ENCODE measurements around the gene CLEC2B. TPM values are rescaled to one million over a fixed set of nuclear protein-coding genes. Genes with fewer than 3 reads are reported as not detected.

CLEC2B gene
- total RNA-seq, 1 experiment from 2014 or later: 12.3 TPM

DNA sequence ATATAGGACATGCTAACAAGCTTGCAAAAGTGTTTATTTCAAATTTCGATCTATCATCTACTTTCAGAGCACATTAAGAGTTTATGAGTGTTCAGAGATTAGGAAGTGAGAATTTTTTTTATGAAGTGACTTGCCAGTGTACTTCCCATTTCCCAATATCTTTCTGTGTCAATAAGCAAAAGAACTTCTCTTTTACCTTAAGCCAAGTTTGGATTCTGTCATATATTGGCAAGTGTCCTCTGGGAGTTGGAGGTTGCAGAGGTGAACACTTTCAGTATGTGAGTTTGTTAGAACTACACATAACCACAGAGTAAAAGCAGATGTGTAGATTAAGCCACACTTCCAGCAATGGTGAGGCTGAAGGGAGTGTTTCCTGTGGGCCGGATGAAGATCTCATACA is 58.5 kb downstream of the CLEC2B start:
- DNase-seq (ENCODE audit: low spot score): no peak
- ChIA-PET CTCF (no interaction called here), POLR2A (ENCODE audit: low non-redundant PET) (no interaction called here)
- H3K9me3 ChIP-seq (ENCODE audit: low read depth, low read length, poor library complexity, severe bottlenecking): no peaks in the 10 kb centered on the region
- intact Hi-C loops (cut with micrococcal nuclease; ENCODE audit: unreplicated experiment): loop anchor here (5.0 kb wide), 2 partner anchors 58 to 332 kb away; no protein-coding TSS in a partner anchor
- H3K27ac ChIP-seq (ENCODE audit: low read depth, low read length, poor library complexity, severe bottlenecking): no peak overlapping the region
- BruUV-seq (replicated peaks): no TSS peak
- no peak overlapping the region for H3K4me3 ChIP-seq (ENCODE audit: low read depth, low read length, poor library complexity, severe bottlenecking)
- peaks cover 5% of the 10 kb centered on the region for H3K4me1 ChIP-seq (ENCODE audit: insufficient read depth, low read length, poor library complexity, severe bottlenecking)
- H3K36me3 ChIP-seq (ENCODE audit: insufficient read depth, low read length, poor library complexity, severe bottlenecking): no peaks in the 10 kb centered on the region
- H3K27me3 ChIP-seq (replicated peaks; ENCODE audit: insufficient read depth, low read depth, low read length, poor library complexity): no peaks in the 10 kb centered on the region
- TF ChIP-seq EZH2 (IDR thresholded peaks at IDR 0.05; ENCODE audit: borderline replicate concordance, low read depth, low read length, poor library complexity, severe bottlenecking) (no peak), CTCF (conservative IDR thresholded peaks at IDR 0.05; ENCODE audit: low read depth, low read length) (no peak)

- peaks cover 3% of the 10 kb centered on the region for H3K27me3 ChIP-seq (replicated peaks; ENCODE audit: insufficient read depth, low read depth, low read length, poor library complexity)
- ChIA-PET POLR2A (ENCODE audit: low non-redundant PET) (no interaction called here), CTCF (no interaction called here)
- H3K27ac ChIP-seq (ENCODE audit: low read depth, low read length, poor library complexity, severe bottlenecking): no peak overlapping the region
- H3K36me3 ChIP-seq (ENCODE audit: insufficient read depth, low read length, poor library complexity, severe bottlenecking): no peaks in the 10 kb centered on the region
- H3K4me3 ChIP-seq (ENCODE audit: low read depth, low read length, poor library complexity, severe bottlenecking): no peak overlapping the region
- intact Hi-C loops (cut with micrococcal nuclease; ENCODE audit: unreplicated experiment): loop anchor here (5.0 kb wide), 2 partner anchors 58 to 332 kb away; no protein-coding TSS in a partner anchor
- H3K9me3 ChIP-seq (ENCODE audit: low read depth, low read length, poor library complexity, severe bottlenecking): no peaks in the 10 kb centered on the region
- no peak for DNase-seq (ENCODE audit: low spot score)
- TF ChIP-seq EZH2 (IDR thresholded peaks at IDR 0.05; ENCODE audit: borderline replicate concordance, low read depth, low read length, poor library complexity, severe bottlenecking) (no peak), CTCF (conservative IDR thresholded peaks at IDR 0.05; ENCODE audit: low read depth, low read length) (no peak)
- no TSS peak for BruUV-seq (replicated peaks)
- H3K4me1 ChIP-seq (ENCODE audit: insufficient read depth, low read length, poor library complexity, severe bottlenecking): peaks cover 5% of the 10 kb centered on the region
Measured at GRCh38 chr12:9809866-9810265, 59.3 kb downstream of the CLEC2B start.

GRCh38 chr12:9809338-9809737 is 59.8 kb downstream of the CLEC2B start:
- Histone ChIP-seq H3K36me3 (ENCODE audit: insufficient read depth, low read length, poor library complexity, severe bottlenecking) (no peaks in the 10 kb centered on the region), H3K4me1 (ENCODE audit: insufficient read depth, low read length, poor library complexity, severe bottlenecking) (peaks cover 5% of the 10 kb centered on the region), H3K27ac (ENCODE audit: low read depth, low read length, poor library complexity, severe bottlenecking) (no peak overlapping the region), H3K27me3 (replicated peaks; ENCODE audit: insufficient read depth, low read depth, low read length, poor library complexity) (peaks cover 3% of the 10 kb centered on the region), H3K4me3 (ENCODE audit: low read depth, low read length, poor library complexity, severe bottlenecking) (no peak overlapping the region), H3K9me3 (ENCODE audit: low read depth, low read length, poor library complexity, severe bottlenecking) (no peaks in the 10 kb centered on the region)
- TF ChIP-seq EZH2 (IDR thresholded peaks at IDR 0.05; ENCODE audit: borderline replicate concordance, low read depth, low read length, poor library complexity, severe bottlenecking) (no peak), CTCF (conservative IDR thresholded peaks at IDR 0.05; ENCODE audit: low read depth, low read length) (no peak)
- POLR2A ChIA-PET (ENCODE audit: low non-redundant PET): no interaction called here
- BruUV-seq (replicated peaks): no TSS peak
- DNase-seq (ENCODE audit: low spot score): no peak
- intact Hi-C loops (cut with micrococcal nuclease; ENCODE audit: unreplicated experiment): no loop called here
- CTCF ChIA-PET: no interaction called here
